ENCODE results near the gene DMBX1.

DMBX1 gene

GRCh38 chr1:46461017-46461808 lies 28.4 kb upstream of the DMBX1 start:
- no peak for FAIRE-seq

GRCh38 chr1:46461809-46462448 lies 27.7 kb upstream of the DMBX1 start:
- no peak for FAIRE-seq

- no peak for FAIRE-seq
Observed at GRCh38 chr1:46464013-46464548, 25.6 kb upstream of the DMBX1 start.

GRCh38 chr1:46464915-46465314 lies 24.7 kb upstream of the DMBX1 start:
- FAIRE-seq = no peak

GRCh38 chr1:46465981-46466476 lies 23.6 kb upstream of the DMBX1 start:
- no peak for FAIRE-seq

- no peak for FAIRE-seq
Observed at GRCh38 chr1:46466477-46467182, 23.0 kb upstream of the DMBX1 start.

GRCh38 chr1:46467183-46467504 lies 22.5 kb upstream of the DMBX1 start:
- FAIRE-seq = no peak

- FAIRE-seq = no peak
Observed at GRCh38 chr1:46469881-46470280, 19.8 kb upstream of the DMBX1 start.

GRCh38 chr1:46471848-46472492 lies 17.7 kb upstream of the DMBX1 start:
- FAIRE-seq = no peak

GRCh38 chr1:46472498-46473181 lies 17.0 kb upstream of the DMBX1 start:
- FAIRE-seq = no peak

GRCh38 chr1:46473991-46474390 lies 15.6 kb upstream of the DMBX1 start:
- FAIRE-seq = no peak

- FAIRE-seq = no peak
Observed at GRCh38 chr1:46474570-46474969, 15.1 kb upstream of the DMBX1 start.

GRCh38 chr1:46476673-46477072 lies 13.0 kb upstream of the DMBX1 start:
- FAIRE-seq = no peak

- no peak for FAIRE-seq
Observed at GRCh38 chr1:46477153-46477929, 12.3 kb upstream of the DMBX1 start.

GRCh38 chr1:46478721-46479485 lies 10.7 kb upstream of the DMBX1 start:
- no peak for FAIRE-seq

- FAIRE-seq = no peak
Observed at GRCh38 chr1:46479744-46480350, 9.8 kb upstream of the DMBX1 start.

- no peak for FAIRE-seq
Observed at GRCh38 chr1:46480959-46481646, 8.5 kb upstream of the DMBX1 start.

- no peak for FAIRE-seq
Observed at GRCh38 chr1:46481961-46482360, 7.7 kb upstream of the DMBX1 start.

GRCh38 chr1:46483589-46483988 lies 6.0 kb upstream of the DMBX1 start:
- FAIRE-seq = no peak
